SK-N-SH treated with all-trans-retinoic acid at 6 μM for 48 hours (cell line): ENCODE data around the gene KLHL1.

Experiments used
- ATAC-seq: fragments of 200-7000 bp; cut with Tn5 transposase; 3 replicates; pipeline ENCODE4 v1.9.1; 2020; ENCODE audit warnings: mild to moderate bottlenecking, moderate library complexity
- ARNTL ChIP-seq: fragments of 450-650 bp; formaldehyde crosslinking; IDR thresholded peaks from 2 replicates; pipeline ENCODE4 v1.5.0; 2020; ENCODE audit warnings: low read depth, mild to moderate bottlenecking, moderate library complexity, borderline replicate concordance
- CREB5 ChIP-seq: fragments of 250-450 bp; sonication (Bioruptor Pico); IDR thresholded peaks from 2 replicates; pipeline ENCODE4 v1.5.1; 2020; ENCODE audit warnings: low read depth, mild to moderate bottlenecking, moderate library complexity
- CSDC2 ChIP-seq: fragments of 250-450 bp; sonication (Bioruptor Pico); IDR thresholded peaks from 2 replicates; pipeline ENCODE4 v1.5.0; 2020; ENCODE audit warnings: mild to moderate bottlenecking, moderate library complexity
- CSRNP3 ChIP-seq: fragments of 250-450 bp; sonication (Bioruptor Pico); IDR thresholded peaks from 2 replicates; pipeline ENCODE4 v1.5.1; 2021; ENCODE audit warnings: mild to moderate bottlenecking, moderate library complexity
- GLIS3 ChIP-seq: fragments of 250-450 bp; sonication (Bioruptor Pico); IDR thresholded peaks from 2 replicates; pipeline ENCODE4 v1.5.0; 2020; ENCODE audit warnings: mild to moderate bottlenecking, moderate library complexity
- ISL1 ChIP-seq: fragments of 250-450 bp; sonication (Bioruptor Pico); IDR thresholded peaks from 2 replicates; pipeline ENCODE4 v2.1.2; 2022; ENCODE audit warnings: mild to moderate bottlenecking, moderate library complexity
- OSR1 ChIP-seq: fragments of 250-450 bp; sonication (Bioruptor Pico); IDR thresholded peaks from 2 replicates; pipeline ENCODE4 v1.8.0; 2022; ENCODE audit warnings: moderate library complexity, mild to moderate bottlenecking, inconsistent platforms
- PATZ1 ChIP-seq: fragments of 250-450 bp; sonication (Bioruptor Pico); IDR thresholded peaks from 2 replicates; pipeline ENCODE4 v1.8.0; 2020; ENCODE audit warnings: mild to moderate bottlenecking, moderate library complexity, borderline replicate concordance
- POU6F1 ChIP-seq: fragments of 250-450 bp; sonication (Bioruptor Pico); IDR thresholded peaks from 2 replicates; pipeline ENCODE4 v1.8.0; 2021; ENCODE audit warnings: low read depth, mild to moderate bottlenecking, moderate library complexity, borderline replicate concordance
- PPARA ChIP-seq: fragments of 250-450 bp; sonication (Bioruptor Pico); IDR thresholded peaks from 2 replicates; pipeline ENCODE4 v1.5.0; 2020; ENCODE audit warnings: mild to moderate bottlenecking, borderline replicate concordance
- SNAI2 ChIP-seq: fragments of 250-450 bp; sonication (Bioruptor Pico); IDR thresholded peaks from 2 replicates; pipeline ENCODE4 v1.5.0; 2020; ENCODE audit warnings: mild to moderate bottlenecking, moderate library complexity
- TCF4 ChIP-seq: fragments of 250-450 bp; sonication (Bioruptor Pico); IDR thresholded peaks from 2 replicates; pipeline ENCODE4 v1.8.0; 2021; ENCODE audit warnings: mild to moderate bottlenecking, moderate library complexity, borderline replicate concordance
- TOX ChIP-seq: fragments of 250-450 bp; sonication (Bioruptor Pico); IDR thresholded peaks from 2 replicates; pipeline ENCODE4 v1.8.0; 2021; ENCODE audit warnings: mild to moderate bottlenecking, moderate library complexity, borderline replicate concordance
- TSHZ2 ChIP-seq: fragments of 250-450 bp; sonication (Bioruptor Pico); IDR thresholded peaks from 2 replicates; pipeline ENCODE4 v1.5.0; 2020; ENCODE audit warnings: mild to moderate bottlenecking, moderate library complexity
- ZFP3 ChIP-seq: fragments of 250-450 bp; sonication (Bioruptor Pico); IDR thresholded peaks from 2 replicates; pipeline ENCODE4 v1.5.0; 2020; ENCODE audit warnings: mild to moderate bottlenecking, moderate library complexity
- ZFP30 ChIP-seq: fragments of 450-650 bp; formaldehyde crosslinking; IDR thresholded peaks from 2 replicates; pipeline ENCODE4 v1.5.0; 2022; ENCODE audit warnings: mild to moderate bottlenecking, moderate library complexity
- ZNF70 ChIP-seq: fragments of 450-650 bp; formaldehyde crosslinking; IDR thresholded peaks from 2 replicates; pipeline ENCODE4 v1.5.0; 2020; ENCODE audit warnings: mild to moderate bottlenecking, moderate library complexity
- ZNF8 ChIP-seq: fragments of 450-650 bp; formaldehyde crosslinking; IDR thresholded peaks from 2 replicates; pipeline ENCODE4 v1.5.0; 2020; ENCODE audit warnings: mild to moderate bottlenecking, moderate library complexity

Gene KLHL1

GRCh38 chr13:69956839-69957238 is 151.4 kb downstream of the KLHL1 start (continued):
- TF ChIP-seq PATZ1 (CRISPR knock-in tag): no peak
- TF ChIP-seq, all 23 proteins: peak for 0

- TF ChIP-seq ISL1 (CRISPR knock-in tag) (no peak), TSHZ2 (CRISPR knock-in tag) (no peak), CSRNP3 (CRISPR knock-in tag) (no peak), ZFP30 (no peak), PATZ1 (CRISPR knock-in tag) (no peak), CREB5 (CRISPR knock-in tag) (no peak), SNAI2 (no peak), GLIS3 (CRISPR knock-in tag) (no peak), ZFP3 (CRISPR knock-in tag) (no peak), PPARA (CRISPR knock-in tag) (no peak), ZNF70 (no peak), OSR1 (CRISPR knock-in tag) (no peak)
- ATAC-seq: no peak
Measured at GRCh38 chr13:69956349-69956748, 151.9 kb downstream of the KLHL1 start.

GRCh38 chr13:69955271-69955670 is 153.0 kb downstream of the KLHL1 start:
- ATAC-seq: no peak
- TF ChIP-seq ARNTL (no peak), POU6F1 (CRISPR knock-in tag) (no peak), CSDC2 (no peak), ZNF70 (no peak), ISL1 (CRISPR knock-in tag) (no peak), CSRNP3 (CRISPR knock-in tag) (no peak), ZNF8 (no peak), TCF4 (no peak), TOX (no peak)
